Skeletal muscle cell (primary cell): ENCODE measurements around the gene MED13L.
A peak's percentile ranks its signal among the peaks of the same experiment; 100 is the strongest.

Experiments
- DNase-seq: peaks from one replicate; pipeline ENCODE4 v3.0.0-alpha.2; 2010; ENCODE audit warnings: low read depth
- H3K4me3 ChIP-seq: 2 replicates; pipeline ENCODE4 v1.5.1; 2011; ENCODE audit warnings: low read depth, mild to moderate bottlenecking, control low read depth, low read length, moderate library complexity

MED13L gene

DNA sequence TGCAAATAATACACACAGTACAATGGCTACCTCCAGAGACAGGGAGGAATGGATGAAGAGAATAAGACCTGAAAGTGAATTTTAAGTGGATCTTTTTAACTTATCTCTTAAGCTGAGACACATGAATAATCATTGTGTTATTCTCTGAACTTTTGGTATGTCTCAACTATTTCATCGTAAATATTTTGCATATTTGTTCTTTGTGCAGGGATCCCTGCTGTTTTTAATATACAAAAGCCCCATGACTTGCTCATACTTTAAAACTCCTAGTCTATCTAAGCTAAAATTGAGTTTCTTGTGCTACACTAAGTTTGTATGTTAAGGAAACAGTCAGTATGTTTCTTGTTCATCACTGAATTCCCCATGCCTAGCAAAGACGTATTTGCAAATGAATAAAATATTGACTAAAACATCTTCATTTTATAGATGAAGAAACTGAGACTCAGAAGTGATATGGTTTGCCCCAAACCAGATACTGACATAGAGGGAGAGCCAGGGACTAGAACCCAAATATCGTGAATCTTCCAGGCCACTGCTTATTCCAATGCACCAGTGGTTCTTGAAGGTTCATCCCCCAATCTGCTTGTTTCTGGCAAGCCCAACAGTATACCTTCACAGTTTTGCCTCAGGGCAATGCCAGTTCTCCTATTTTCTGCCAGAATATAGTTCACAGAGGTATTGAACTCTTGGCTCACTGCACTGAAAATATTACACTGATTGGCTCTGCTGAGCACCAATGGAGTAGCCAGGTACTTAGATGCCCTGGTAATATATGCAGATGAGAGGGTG is 356.9 kb downstream of the MED13L start:
- no peak overlapping the region for H3K4me3 ChIP-seq
- no peak for DNase-seq

DNA sequence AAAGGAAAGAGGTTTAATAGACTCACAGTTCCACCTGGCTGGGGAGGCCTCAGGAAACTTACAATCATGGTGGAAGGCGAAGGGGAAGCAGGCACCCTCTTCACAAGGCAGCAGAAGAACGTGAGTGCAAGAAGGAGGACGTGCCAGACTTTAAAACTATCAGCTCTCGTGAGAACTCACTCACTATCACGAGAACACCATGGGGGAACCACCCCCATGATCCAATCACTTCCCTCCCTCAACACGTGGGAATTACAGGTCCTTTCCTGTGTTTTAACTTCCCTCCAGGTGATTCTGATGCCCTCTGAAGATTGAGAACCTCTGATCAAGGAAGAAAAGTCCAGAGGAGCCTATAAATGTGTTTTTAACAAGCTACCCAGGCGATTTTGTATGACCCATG is 358.7 kb downstream of the MED13L start:
- H3K4me3 ChIP-seq = no peak overlapping the region
- no peak for DNase-seq

DNA sequence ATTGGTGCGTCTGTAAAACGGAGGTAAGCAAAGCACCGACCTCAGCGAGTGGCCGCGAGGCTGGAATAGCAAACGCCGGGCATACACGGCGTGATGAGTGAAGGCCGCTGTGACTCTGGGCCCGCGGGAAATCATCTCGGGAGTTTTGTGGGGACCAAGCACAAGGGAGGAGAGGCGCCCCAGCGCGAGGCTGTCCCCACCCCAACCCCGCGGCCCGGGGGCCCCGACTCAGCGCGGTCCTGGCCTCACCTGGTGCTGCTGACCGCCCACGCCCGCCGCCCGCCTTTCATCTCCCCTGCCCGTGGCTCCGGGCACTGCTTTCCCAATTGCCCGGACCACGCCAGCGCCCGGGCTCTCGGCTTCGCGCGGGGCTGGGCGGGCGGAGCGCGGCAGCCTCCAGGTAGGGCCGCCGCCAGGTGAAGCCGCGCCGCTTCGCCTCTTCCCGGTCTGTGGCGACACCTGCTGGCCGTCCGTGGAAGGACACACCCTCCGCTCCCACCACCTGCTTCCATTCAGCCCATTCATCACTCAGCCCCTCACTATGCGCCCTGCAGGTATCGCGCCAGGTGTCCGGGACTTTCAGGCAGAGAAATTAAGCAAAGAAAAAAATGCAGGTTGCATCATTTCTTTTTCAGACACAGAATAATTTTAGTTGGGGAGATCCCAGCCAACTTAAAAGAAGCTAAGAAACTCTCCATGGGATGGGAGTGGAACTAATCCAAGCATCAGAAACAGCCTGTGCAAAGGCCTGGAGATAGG is 360.4 kb downstream of the MED13L start:
- peak overlapping the region; percentile 24 for H3K4me3 ChIP-seq
- no peak for DNase-seq

DNA sequence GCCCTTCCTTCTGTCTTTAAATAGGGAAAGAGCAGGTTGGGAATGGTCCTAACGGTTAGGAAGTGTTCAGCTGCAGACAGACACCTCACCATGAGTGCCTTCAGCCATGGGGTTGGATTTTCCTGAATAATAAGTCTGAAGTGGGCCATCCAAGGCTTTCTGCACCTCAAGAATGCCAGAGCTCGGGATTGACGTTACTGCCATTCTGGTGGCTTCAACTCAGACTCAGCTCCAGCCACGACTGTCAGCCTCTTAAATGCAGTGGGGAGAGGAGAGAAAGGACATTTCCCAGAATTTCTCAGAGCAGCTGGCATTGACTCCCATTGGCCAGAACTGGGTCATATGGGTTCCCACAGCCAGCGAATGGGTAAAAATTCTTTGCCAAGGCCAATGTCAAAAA is 363.4 kb downstream of the MED13L start:
- DNase-seq = no peak
- H3K4me3 ChIP-seq = no peak overlapping the region

DNA sequence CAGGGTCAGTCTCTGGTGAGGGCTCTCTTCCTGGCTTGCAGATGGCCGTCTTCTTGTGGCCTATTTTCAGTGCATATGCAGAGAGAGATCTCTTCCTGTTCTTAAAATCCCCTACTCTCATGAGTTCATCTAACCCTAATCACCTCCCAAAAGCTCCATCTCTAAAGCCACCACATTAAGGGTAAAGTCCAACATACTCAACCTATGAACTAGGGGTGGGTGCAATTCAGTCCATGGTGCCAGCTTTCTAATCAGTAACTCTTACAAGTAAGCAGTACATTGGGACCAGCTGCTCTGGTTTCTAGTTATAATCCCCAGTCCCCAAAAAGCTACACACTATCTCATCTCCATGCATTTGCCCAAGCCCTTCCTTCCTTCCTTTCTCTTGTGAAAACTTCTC is 365.1 kb downstream of the MED13L start:
- H3K4me3 ChIP-seq = no peak overlapping the region
- no peak for DNase-seq

DNA sequence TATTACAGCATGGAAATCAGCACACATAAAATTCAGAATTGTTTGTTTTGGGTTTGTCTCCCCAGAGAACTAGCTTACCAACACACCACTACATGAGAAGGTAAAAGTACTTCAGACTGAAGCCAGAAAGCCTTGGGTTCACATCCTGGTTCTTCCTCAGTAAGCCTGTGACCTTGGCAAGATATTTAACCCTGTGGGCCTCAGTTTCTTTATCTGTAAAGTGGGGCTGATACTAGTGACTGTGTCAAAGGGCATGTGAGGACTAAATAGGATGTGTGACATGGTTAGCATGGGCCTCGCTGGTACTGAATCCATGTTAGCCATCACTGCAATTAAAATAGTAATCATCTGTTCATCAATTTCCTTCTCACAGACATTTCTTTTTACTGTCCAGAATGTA is 366.1 kb downstream of the MED13L start:
- DNase-seq = no peak
- H3K4me3 ChIP-seq = no peak overlapping the region

DNA sequence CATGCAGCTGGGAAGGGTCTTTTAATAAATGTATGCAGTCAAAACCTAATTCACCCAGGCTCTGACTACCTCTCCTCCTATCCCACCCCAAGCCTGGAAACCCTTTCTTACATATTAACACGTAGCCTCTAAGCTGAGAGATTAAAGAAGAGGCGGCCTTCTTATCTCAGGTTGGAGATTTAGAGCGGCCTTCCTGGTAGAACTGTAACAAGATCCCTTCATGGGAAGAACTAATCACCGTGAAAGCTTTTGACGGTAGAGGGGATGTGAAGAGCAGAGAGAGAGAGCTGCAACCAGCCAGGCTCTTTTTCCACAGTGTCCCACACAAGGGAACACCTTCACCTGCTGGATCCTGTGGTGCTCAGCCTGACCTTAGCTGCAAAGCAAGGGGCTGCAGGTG is 367.4 kb downstream of the MED13L start:
- no peak overlapping the region for H3K4me3 ChIP-seq
- no peak for DNase-seq
